ENCODE results near the gene PTTG1IP. TPM values are rescaled to one million over a fixed set of nuclear protein-coding genes. Genes with fewer than 3 reads are reported as not detected.

PTTG1IP gene
- total RNA-seq, 1 donor from 2014 or later: 107 TPM

- Histone ChIP-seq H3K36me3 (ENCODE audit: control insufficient read depth, insufficient read depth, low read length) (peaks cover 42% of the 10 kb centered on the region), H3K27me3 (ENCODE audit: control insufficient read depth, insufficient read depth, low read length) (no peaks in the 10 kb centered on the region), H3K4me3 (ENCODE audit: low read depth, low read length) (no peak overlapping the region)
- FAIRE-seq (no peak), DNase-seq (ENCODE audit: low read depth) (no peak)
- no peak for TF ChIP-seq CTCF (IDR thresholded peaks at IDR 0.05; ENCODE audit: insufficient read depth, low read length, severe bottlenecking)
Observed at GRCh38 chr21:44854664-44855446, 18.6 kb downstream of the PTTG1IP start.

GRCh38 chr21:44854391-44854663 is 19.2 kb downstream of the PTTG1IP start:
- no peak for TF ChIP-seq CTCF (IDR thresholded peaks at IDR 0.05; ENCODE audit: insufficient read depth, low read length, severe bottlenecking)
- H3K27me3 ChIP-seq (ENCODE audit: control insufficient read depth, insufficient read depth, low read length): no peaks in the 10 kb centered on the region
- DNase-seq (ENCODE audit: low read depth) (no peak), FAIRE-seq (no peak)
- peaks cover 40% of the 10 kb centered on the region for H3K36me3 ChIP-seq (ENCODE audit: control insufficient read depth, insufficient read depth, low read length)
- no peak overlapping the region for H3K4me3 ChIP-seq (ENCODE audit: low read depth, low read length)

GRCh38 chr21:44853601-44854390 is 19.7 kb downstream of the PTTG1IP start:
- Histone ChIP-seq H3K36me3 (ENCODE audit: control insufficient read depth, insufficient read depth, low read length) (peaks cover 40% of the 10 kb centered on the region), H3K4me3 (ENCODE audit: low read depth, low read length) (no peak overlapping the region), H3K27me3 (ENCODE audit: control insufficient read depth, insufficient read depth, low read length) (no peaks in the 10 kb centered on the region)
- FAIRE-seq: no peak
- no peak for TF ChIP-seq CTCF (IDR thresholded peaks at IDR 0.05; ENCODE audit: insufficient read depth, low read length, severe bottlenecking)
- no peak for DNase-seq (ENCODE audit: low read depth)

GRCh38 chr21:44850905-44851657 is 22.4 kb downstream of the PTTG1IP start:
- no peak for FAIRE-seq
- DNase-seq (ENCODE audit: low read depth): no peak
- H3K4me3 ChIP-seq (ENCODE audit: low read depth, low read length): no peak overlapping the region
- TF ChIP-seq CTCF (IDR thresholded peaks at IDR 0.05; ENCODE audit: insufficient read depth, low read length, severe bottlenecking): no peak
- H3K27me3 ChIP-seq (ENCODE audit: control insufficient read depth, insufficient read depth, low read length): no peaks in the 10 kb centered on the region
- peaks cover 36% of the 10 kb centered on the region for H3K36me3 ChIP-seq (ENCODE audit: control insufficient read depth, insufficient read depth, low read length)

- Histone ChIP-seq H3K27me3 (ENCODE audit: control insufficient read depth, insufficient read depth, low read length) (no peaks in the 10 kb centered on the region), H3K36me3 (ENCODE audit: control insufficient read depth, insufficient read depth, low read length) (peaks cover 32% of the 10 kb centered on the region), H3K4me3 (ENCODE audit: low read depth, low read length) (no peak overlapping the region)
- no peak for TF ChIP-seq CTCF (IDR thresholded peaks at IDR 0.05; ENCODE audit: insufficient read depth, low read length, severe bottlenecking)
- FAIRE-seq (no peak), DNase-seq (ENCODE audit: low read depth) (no peak)
Observed at GRCh38 chr21:44850208-44850800, 23.2 kb downstream of the PTTG1IP start.
